HEK293T (cell line): ENCODE measurements around the gene MYLK.

Experiments
- BHLHE40 ChIP-seq: fragments of 450-650 bp; IDR thresholded peaks from 2 replicates; pipeline ENCODE4 v1.6.1; 2016; ENCODE audit warnings: mild to moderate bottlenecking, moderate library complexity, borderline replicate concordance
- ELF4 ChIP-seq: fragments of 450-650 bp; IDR thresholded peaks from 2 replicates; pipeline ENCODE4 v1.6.1; 2017; ENCODE audit warnings: antibody characterized with exemption
- HDGF ChIP-seq: fragments of 450-650 bp; IDR thresholded peaks from 2 replicates; pipeline ENCODE4 v1.6.1; 2017; ENCODE audit warnings: antibody characterized with exemption, borderline replicate concordance
- NFRKB ChIP-seq: fragments of 450-650 bp; IDR thresholded peaks from 2 replicates; pipeline ENCODE4 v1.6.1; 2016; ENCODE audit warnings: mild to moderate bottlenecking, moderate library complexity
- SP1 ChIP-seq: fragments of 450-650 bp; IDR thresholded peaks from 2 replicates; pipeline ENCODE4 v1.6.1; 2017
- SUZ12 ChIP-seq: fragments of 450-650 bp; IDR thresholded peaks from 2 replicates; pipeline ENCODE4 v1.6.1; 2016; ENCODE audit warnings: mild to moderate bottlenecking
- TARDBP ChIP-seq: fragments of 450-650 bp; IDR thresholded peaks from 2 replicates; pipeline ENCODE4 v1.6.1; 2016
- TF ChIP-seq, protein P1 (sequence below): fragments of 450-650 bp; IDR thresholded peaks from 2 replicates; pipeline ENCODE4 v1.6.1; 2016

DNA sequence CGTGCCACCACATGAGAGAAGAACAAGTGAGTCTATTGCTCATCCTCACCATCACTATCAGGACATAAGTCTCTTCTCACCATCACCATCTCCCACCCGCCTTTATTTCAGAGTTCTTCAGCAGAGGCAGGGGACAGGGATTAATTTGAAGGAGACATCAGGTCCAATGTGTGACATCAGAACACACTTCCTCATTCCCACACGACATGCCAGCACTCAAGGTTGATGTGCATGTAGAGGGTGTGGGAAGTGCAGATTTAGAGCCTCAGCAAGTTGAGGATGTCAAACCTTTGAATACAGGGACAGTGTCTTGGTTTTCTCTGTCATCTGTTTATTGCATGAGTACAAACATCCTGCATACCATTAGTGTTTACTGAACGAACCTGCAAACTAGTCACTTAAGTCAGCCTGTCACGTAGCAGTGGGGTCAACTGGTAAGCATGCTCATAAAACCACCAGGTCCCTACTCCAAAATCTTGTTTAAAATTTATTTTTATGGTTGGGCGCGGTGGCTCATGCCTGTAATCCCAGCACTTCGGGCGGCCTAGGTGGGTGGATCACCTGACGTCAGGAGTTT is 104.4 kb downstream of the MYLK start:
- TF ChIP-seq SUZ12 (no peak), SP1 (no peak), NFRKB (no peak), ELF4 (no peak), BHLHE40 (no peak), TARDBP (no peak), HDGF (no peak)
- TF ChIP-seq, protein P1, sequence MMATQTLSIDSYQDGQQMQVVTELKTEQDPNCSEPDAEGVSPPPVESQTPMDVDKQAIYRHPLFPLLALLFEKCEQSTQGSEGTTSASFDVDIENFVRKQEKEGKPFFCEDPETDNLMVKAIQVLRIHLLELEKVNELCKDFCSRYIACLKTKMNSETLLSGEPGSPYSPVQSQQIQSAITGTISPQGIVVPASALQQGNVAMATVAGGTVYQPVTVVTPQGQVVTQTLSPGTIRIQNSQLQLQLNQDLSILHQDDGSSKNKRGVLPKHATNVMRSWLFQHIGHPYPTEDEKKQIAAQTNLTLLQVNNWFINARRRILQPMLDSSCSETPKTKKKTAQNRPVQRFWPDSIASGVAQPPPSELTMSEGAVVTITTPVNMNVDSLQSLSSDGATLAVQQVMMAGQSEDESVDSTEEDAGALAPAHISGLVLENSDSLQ = no peak
